Muscle of back (tissue), 11 donors: ENCODE measurements around the gene STEAP1B. TPM values are rescaled to one million over a fixed set of nuclear protein-coding genes. Genes with fewer than 3 reads are reported as not detected.
"Not testable (repeated sequence)": the region's sequence is repeated elsewhere in the genome, so short reads cannot be mapped to it uniquely, and the experiment has no call there.

Source experiments
- DNase-seq, 3 donors: peaks; one replicate each; pipeline versions ENCODE4 v3.0.0 to v3.0.0-alpha.2; 2013
- polyA plus RNA-seq, 10 donors: library from polyadenylated mRNA; unstranded; fragments of 120-200 nt; gene quantifications; one replicate each; pipeline ENCODE4 v1.2.1, GENCODE V29; 2013; ENCODE audit not compliant: insufficient read length in 10 of 10

Gene STEAP1B
- polyA plus RNA-seq, 10 donors = 1.3 to 4.4 (median 2.3) TPM

- no peak for DNase-seq
Measured at GRCh38 chr7:22499044-22499443, 944 bp downstream of the STEAP1B start.

GRCh38 chr7:22496912-22497311 lies 3.1 kb downstream of the STEAP1B start:
- DNase-seq = not testable (repeated sequence)

GRCh38 chr7:22496296-22496888 lies 3.6 kb downstream of the STEAP1B start:
- DNase-seq = not testable (repeated sequence)

- not testable (repeated sequence) for DNase-seq
Measured at GRCh38 chr7:22493160-22493925, 6.6 kb downstream of the STEAP1B start.

GRCh38 chr7:22488643-22489462 lies 11.1 kb downstream of the STEAP1B start:
- peak; percentile 59 to 82 (median 79) for DNase-seq

- DNase-seq = no peak
Measured at GRCh38 chr7:22487978-22488642, 11.9 kb downstream of the STEAP1B start.

- DNase-seq = no peak
Measured at GRCh38 chr7:22486597-22486996, 13.4 kb downstream of the STEAP1B start.

- no peak for DNase-seq
Measured at GRCh38 chr7:22485189-22485588, 14.8 kb downstream of the STEAP1B start.

- no peak for DNase-seq
Measured at GRCh38 chr7:22482503-22482902, 17.5 kb downstream of the STEAP1B start.

- peak in 1 of 3 donors; percentile 27 for DNase-seq
Measured at GRCh38 chr7:22481726-22482125, 18.3 kb downstream of the STEAP1B start.

- no peak for DNase-seq
Measured at GRCh38 chr7:22480523-22481075, 19.4 kb downstream of the STEAP1B start.

- no peak for DNase-seq
Measured at GRCh38 chr7:22477876-22478450, 22.0 kb downstream of the STEAP1B start.

GRCh38 chr7:22477262-22477661 lies 22.7 kb downstream of the STEAP1B start:
- no peak for DNase-seq

- no peak for DNase-seq
Measured at GRCh38 chr7:22476824-22477223, 23.2 kb downstream of the STEAP1B start.

- no peak for DNase-seq
Measured at GRCh38 chr7:22474645-22475044, 25.3 kb downstream of the STEAP1B start.

GRCh38 chr7:22470981-22471380 lies 29.0 kb downstream of the STEAP1B start:
- DNase-seq = no peak

GRCh38 chr7:22469371-22470143 lies 30.4 kb downstream of the STEAP1B start:
- no peak for DNase-seq

- no peak for DNase-seq
Measured at GRCh38 chr7:22468609-22469008, 31.4 kb downstream of the STEAP1B start.

- DNase-seq = no peak
Measured at GRCh38 chr7:22464299-22464698, 35.7 kb downstream of the STEAP1B start.

- no peak for DNase-seq
Measured at GRCh38 chr7:22460363-22460988, 39.5 kb downstream of the STEAP1B start.
